HEK293 (cell line): Measurements from ENCODE around the gene HNRNPUL2.
"Not testable (repeated sequence)": the region's sequence is repeated elsewhere in the genome, so short reads cannot be mapped to it uniquely, and the experiment has no call there.

ENCODE experiments used
- CTCF ChIA-PET: fragments of 350-600 bp; formaldehyde crosslinking; extraction: SDS; loops from one replicate; lab custom pipeline; 2021; ENCODE audit warnings: antibody characterized with exemption; lab: Yijun Ruan, JAX
- POLR2A ChIA-PET: fragments of 300-600 bp; formaldehyde crosslinking; extraction: SDS; loops from one replicate; lab custom pipeline; 2020; ENCODE audit warnings: antibody characterized with exemption, inconsistent platforms; lab: Yijun Ruan, JAX
- H3K27ac ChIP-seq: fragments of 200-500 bp; sonication (Bioruptor generic); 2 replicates; pipeline ENCODE4 v1.5.1; 2014; ENCODE audit warnings: low read depth, low read length, control low read depth, inconsistent platforms; ENCODE audit errors: extremely low read depth
- H3K36me3 ChIP-seq, 2 experiments: fragments of 200-500 bp in 1 of 2; sonication (Bioruptor generic) in 1 of 2; 1 replicate in 1 of 2; 2 replicates in 1 of 2; pipeline ENCODE4 v1.5.1; 2014 to 2017; ENCODE audit warnings: inconsistent platforms in 2 of 2, low read length in 2 of 2; ENCODE audit not compliant: control insufficient read depth in 2 of 2, insufficient read depth in 1 of 2
- H3K4me1 ChIP-seq: fragments of 200-500 bp; sonication (Bioruptor generic); 2 replicates; pipeline ENCODE4 v1.5.1; 2014; ENCODE audit warnings: mild to moderate bottlenecking, low read length, inconsistent platforms; ENCODE audit not compliant: control insufficient read depth, insufficient read depth
- H3K4me3 ChIP-seq: 2 replicates; pipeline ENCODE4 v1.5.1; 2011; ENCODE audit warnings: low read depth, mild to moderate bottlenecking, control low read depth, low read length, moderate library complexity
- H3K9me3 ChIP-seq: fragments of 200-500 bp; sonication (Bioruptor generic); 2 replicates; pipeline ENCODE4 v1.5.1; 2014; ENCODE audit warnings: low read depth, low read length, inconsistent platforms; ENCODE audit not compliant: control insufficient read depth, insufficient read depth
- GLIS2 ChIP-seq: fragments of 450-650 bp; formaldehyde crosslinking; IDR thresholded peaks from 2 replicates; pipeline ENCODE4 v1.5.1; 2016; ENCODE audit warnings: missing biosample characterization, missing genetic modification characterization
- KLF16 ChIP-seq: fragments of 450-650 bp; formaldehyde crosslinking; IDR thresholded peaks from 2 replicates; pipeline ENCODE4 v1.5.1; 2017; ENCODE audit warnings: missing biosample characterization, missing genetic modification characterization
- ZNF24 ChIP-seq: fragments of 450-650 bp; formaldehyde crosslinking; IDR thresholded peaks from 2 replicates; pipeline ENCODE4 v1.5.1; 2016; ENCODE audit warnings: missing biosample characterization, missing genetic modification characterization
- ZNF37A ChIP-seq: fragments of 450-650 bp; IDR thresholded peaks from 2 replicates; pipeline ENCODE4 v1.5.1; 2018; ENCODE audit warnings: missing biosample characterization, missing genetic modification characterization
- ZNF416 ChIP-seq: fragments of 450-650 bp; formaldehyde crosslinking; IDR thresholded peaks from 2 replicates; pipeline ENCODE4 v1.5.1; 2016; ENCODE audit warnings: missing biosample characterization, missing genetic modification characterization
- ZNF529 ChIP-seq: fragments of 450-650 bp; formaldehyde crosslinking; IDR thresholded peaks from 2 replicates; pipeline ENCODE4 v1.5.1; 2017; ENCODE audit warnings: missing genetic modification characterization, missing biosample characterization; ENCODE audit not compliant: insufficient replicate concordance
- ZNF76 ChIP-seq: fragments of 450-650 bp; formaldehyde crosslinking; IDR thresholded peaks from 2 replicates; pipeline ENCODE4; 2016; ENCODE audit warnings: low read depth, missing biosample characterization, missing genetic modification characterization, borderline replicate concordance
- ZNF785 ChIP-seq: fragments of 450-650 bp; formaldehyde crosslinking; IDR thresholded peaks from 2 replicates; pipeline ENCODE4 v1.5.1; 2016; ENCODE audit warnings: missing biosample characterization, missing genetic modification characterization
- TF ChIP-seq, protein P1 (sequence below): fragments of 450-650 bp; formaldehyde crosslinking; IDR thresholded peaks from 2 replicates; pipeline ENCODE4 v1.5.1; 2016; ENCODE audit warnings: missing biosample characterization, missing genetic modification characterization
- TF ChIP-seq, protein P2 (sequence below): fragments of 450-650 bp; formaldehyde crosslinking; conservative IDR thresholded peaks from 2 replicates; pipeline ENCODE4 v1.5.1; 2016; ENCODE audit warnings: low read depth, missing biosample characterization, missing genetic modification characterization

The HNRNPUL2 gene

DNA sequence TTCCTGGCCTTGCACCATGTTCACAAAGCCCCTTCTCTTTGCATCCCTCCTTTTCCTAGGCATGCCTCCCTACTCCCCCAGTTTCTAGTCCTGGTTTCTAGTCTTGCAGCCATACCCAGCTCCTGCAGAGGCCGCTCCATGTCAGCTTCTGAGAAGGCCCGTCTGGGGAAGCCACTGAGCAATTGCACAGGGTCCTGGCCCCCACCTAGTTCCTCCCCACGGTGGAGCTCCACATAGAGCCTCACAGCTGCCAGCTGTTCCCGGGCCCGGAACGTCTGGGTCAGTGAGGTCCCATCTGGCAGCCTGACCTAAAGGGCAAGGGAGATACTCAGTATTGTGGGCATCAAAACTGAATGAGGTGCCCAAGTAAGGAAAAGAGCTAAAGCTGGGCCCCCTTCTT lies 50.6 kb downstream of the HNRNPUL2 start:
- 0 out of 2 replicates have a peak overlapping the region, but pooled peaks have one; percentile 2 for H3K27ac ChIP-seq
- H3K36me3 ChIP-seq = peaks cover 3 to 44% of the 10 kb centered on the region in 2 experiments; a peak in 2 of 3 replicates
- no peak overlapping the region for H3K4me3 ChIP-seq
- peaks cover 8% of the 10 kb centered on the region for H3K4me1 ChIP-seq
- H3K9me3 ChIP-seq = no peaks in the 10 kb centered on the region
- ChIA-PET CTCF (interaction anchor here (0.5 to 3.0 kb wide), 7 partner anchors 11 to 214 kb away, joined by 3 to 10 read pairs (median 4); partner anchors contain the start of genes C11orf98 and CSKMT), POLR2A (interaction anchor here (0.8 to 7.2 kb wide), 9 partner anchors 10 to 111 kb away, joined by 3 to 67 read pairs (median 5); partner anchors contain the start of genes B3GAT3, C11orf98, CSKMT and EEF1G)
- no peak for TF ChIP-seq ZNF76 (tag by site-specific recombination)
- no peak for TF ChIP-seq ZNF416 (tag by site-specific recombination)
- TF ChIP-seq ZNF24 (tag by site-specific recombination) = no peak
- TF ChIP-seq, protein P1, sequence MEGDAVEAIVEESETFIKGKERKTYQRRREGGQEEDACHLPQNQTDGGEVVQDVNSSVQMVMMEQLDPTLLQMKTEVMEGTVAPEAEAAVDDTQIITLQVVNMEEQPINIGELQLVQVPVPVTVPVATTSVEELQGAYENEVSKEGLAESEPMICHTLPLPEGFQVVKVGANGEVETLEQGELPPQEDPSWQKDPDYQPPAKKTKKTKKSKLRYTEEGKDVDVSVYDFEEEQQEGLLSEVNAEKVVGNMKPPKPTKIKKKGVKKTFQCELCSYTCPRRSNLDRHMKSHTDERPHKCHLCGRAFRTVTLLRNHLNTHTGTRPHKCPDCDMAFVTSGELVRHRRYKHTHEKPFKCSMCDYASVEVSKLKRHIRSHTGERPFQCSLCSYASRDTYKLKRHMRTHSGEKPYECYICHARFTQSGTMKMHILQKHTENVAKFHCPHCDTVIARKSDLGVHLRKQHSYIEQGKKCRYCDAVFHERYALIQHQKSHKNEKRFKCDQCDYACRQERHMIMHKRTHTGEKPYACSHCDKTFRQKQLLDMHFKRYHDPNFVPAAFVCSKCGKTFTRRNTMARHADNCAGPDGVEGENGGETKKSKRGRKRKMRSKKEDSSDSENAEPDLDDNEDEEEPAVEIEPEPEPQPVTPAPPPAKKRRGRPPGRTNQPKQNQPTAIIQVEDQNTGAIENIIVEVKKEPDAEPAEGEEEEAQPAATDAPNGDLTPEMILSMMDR (tag by site-specific recombination) = 0 out of 2 replicates have a peak, but pooled peaks have one; percentile 21
- TF ChIP-seq ZNF785 = no peak
- no peak for TF ChIP-seq ZNF529 (tag by site-specific recombination)
- TF ChIP-seq ZNF37A (tag by site-specific recombination) = no peak

DNA sequence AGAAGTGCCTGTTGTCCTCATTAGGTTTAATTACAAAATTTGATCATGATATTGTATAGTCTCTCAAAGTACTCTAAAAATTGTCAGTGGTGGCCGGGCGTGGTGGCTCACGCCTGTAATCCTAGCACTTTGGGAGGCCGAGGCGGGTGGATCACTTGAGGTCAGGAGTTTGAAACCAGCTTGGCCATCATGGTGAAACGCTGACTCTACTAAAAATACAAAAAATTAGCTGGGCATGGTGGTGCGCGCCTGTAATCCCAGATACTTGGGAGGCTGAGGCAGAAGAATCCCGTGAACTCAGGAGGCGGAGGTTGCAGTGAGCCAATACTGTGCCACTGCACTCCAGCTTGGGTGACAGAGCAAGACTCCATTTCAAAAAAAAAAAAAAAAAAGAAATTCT lies 51.8 kb downstream of the HNRNPUL2 start:
- H3K27ac ChIP-seq, H3K9me3 ChIP-seq, H3K4me3 ChIP-seq, H3K4me1 ChIP-seq: not testable (repeated sequence)
- POLR2A ChIA-PET = interaction anchor here (0.6 to 7.2 kb wide), 7 partner anchors 8 to 706 kb away, joined by 3 to 67 read pairs (median 3); partner anchors contain the start of genes C11orf98, CSKMT and INTS5
- peaks cover 3 to 44% of the 10 kb centered on the region in 2 experiments; a peak in 2 of 3 replicates for H3K36me3 ChIP-seq
- CTCF ChIA-PET = interaction anchor here (0.6 to 3.0 kb wide), 3 partner anchors 10 to 1063 kb away, joined by 3 to 10 read pairs (median 3); partner anchors contain the start of genes C11orf98 and CSKMT

DNA sequence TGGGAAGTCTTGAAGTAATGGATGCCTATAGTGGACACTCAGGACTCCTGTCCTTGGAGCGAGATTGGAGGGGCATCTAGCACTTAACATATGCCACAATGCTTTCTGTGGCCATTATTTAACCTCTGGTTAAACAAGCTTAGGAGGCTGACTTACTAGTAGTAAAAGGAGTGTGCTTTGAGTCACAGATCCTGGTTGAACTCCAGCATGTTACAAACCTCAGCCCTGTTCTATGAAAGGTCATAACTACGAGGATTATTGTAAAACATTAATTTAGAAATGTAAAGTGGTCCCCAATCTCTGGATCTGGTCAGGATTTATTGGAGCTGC lies 54.1 kb downstream of the HNRNPUL2 start:
- Histone ChIP-seq H3K4me3 (no peak overlapping the region), H3K9me3 (no peaks in the 10 kb centered on the region), H3K27ac (no peak overlapping the region; the same call in 1 of the 2 replicates), H3K4me1 (peaks cover 8% of the 10 kb centered on the region), H3K36me3 (peaks cover 3 to 51% of the 10 kb centered on the region in 2 experiments; a peak in 2 of 3 replicates)
- POLR2A ChIA-PET = interaction anchor here (0.6 to 7.2 kb wide), 12 partner anchors 8 to 279 kb away, joined by 3 to 72 read pairs (median 7); partner anchors contain the start of genes B3GAT3, BSCL2, C11orf98 and CSKMT
- CTCF ChIA-PET = interaction anchor here (0.7 to 2.4 kb wide), 5 partner anchors 21 to 280 kb away, joined by 3 to 8 read pairs (median 5); partner anchors contain the start of gene TAF6L
- TF ChIP-seq KLF16 (tag by site-specific recombination) (no peak), GLIS2 (tag by site-specific recombination) (no peak)
- TF ChIP-seq, protein P2, sequence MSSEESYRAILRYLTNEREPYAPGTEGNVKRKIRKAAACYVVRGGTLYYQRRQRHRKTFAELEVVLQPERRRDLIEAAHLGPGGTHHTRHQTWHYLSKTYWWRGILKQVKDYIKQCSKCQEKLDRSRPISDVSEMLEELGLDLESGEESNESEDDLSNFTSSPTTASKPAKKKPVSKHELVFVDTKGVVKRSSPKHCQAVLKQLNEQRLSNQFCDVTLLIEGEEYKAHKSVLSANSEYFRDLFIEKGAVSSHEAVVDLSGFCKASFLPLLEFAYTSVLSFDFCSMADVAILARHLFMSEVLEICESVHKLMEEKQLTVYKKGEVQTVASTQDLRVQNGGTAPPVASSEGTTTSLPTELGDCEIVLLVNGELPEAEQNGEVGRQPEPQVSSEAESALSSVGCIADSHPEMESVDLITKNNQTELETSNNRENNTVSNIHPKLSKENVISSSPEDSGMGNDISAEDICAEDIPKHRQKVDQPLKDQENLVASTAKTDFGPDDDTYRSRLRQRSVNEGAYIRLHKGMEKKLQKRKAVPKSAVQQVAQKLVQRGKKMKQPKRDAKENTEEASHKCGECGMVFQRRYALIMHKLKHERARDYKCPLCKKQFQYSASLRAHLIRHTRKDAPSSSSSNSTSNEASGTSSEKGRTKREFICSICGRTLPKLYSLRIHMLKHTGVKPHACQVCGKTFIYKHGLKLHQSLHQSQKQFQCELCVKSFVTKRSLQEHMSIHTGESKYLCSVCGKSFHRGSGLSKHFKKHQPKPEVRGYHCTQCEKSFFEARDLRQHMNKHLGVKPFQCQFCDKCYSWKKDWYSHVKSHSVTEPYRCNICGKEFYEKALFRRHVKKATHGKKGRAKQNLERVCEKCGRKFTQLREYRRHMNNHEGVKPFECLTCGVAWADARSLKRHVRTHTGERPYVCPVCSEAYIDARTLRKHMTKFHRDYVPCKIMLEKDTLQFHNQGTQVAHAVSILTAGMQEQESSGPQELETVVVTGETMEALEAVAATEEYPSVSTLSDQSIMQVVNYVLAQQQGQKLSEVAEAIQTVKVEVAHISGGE = no peak
- TF ChIP-seq, all 188 proteins: peak for 0
